Measurements from ENCODE around the gene HAAO. TPM values are rescaled to one million over a fixed set of nuclear protein-coding genes. Genes with fewer than 3 reads are reported as not detected.

HAAO gene
- total RNA-seq, 2 donors from 2014 or later = 0.65 to 6.1 TPM

GRCh38 chr2:42828487-42829425 lies 36.4 kb upstream of the HAAO start:
- DNase-seq = peak; percentile 73 to 74
- peaks cover 16% of the 10 kb centered on the region for H3K27me3 Mint-ChIP-seq (ENCODE audit: low read depth)
- ATAC-seq (replicated peaks in 1 of 2) = peak; percentile 86 to 89
- H3K4me1 Mint-ChIP-seq (ENCODE audit: low read depth) = peaks cover 11% of the 10 kb centered on the region
- no peaks in the 10 kb centered on the region for H3K9me3 Mint-ChIP-seq
- H3K36me3 Mint-ChIP-seq (ENCODE audit: insufficient read depth in 2 of 2) = no peaks in the 10 kb centered on the region
- no peak overlapping the region for H3K27ac Mint-ChIP-seq
- H3K4me3 Mint-ChIP-seq = peak overlapping the region; percentile 15 to 36

- Mint-ChIP-seq H3K9me3 (no peaks in the 10 kb centered on the region), H3K4me3 (peak overlapping the region; percentile 81 to 87), H3K4me1 (ENCODE audit: low read depth) (peaks cover 11% of the 10 kb centered on the region), H3K36me3 (ENCODE audit: insufficient read depth in 2 of 2) (no peaks in the 10 kb centered on the region), H3K27me3 (ENCODE audit: low read depth) (peaks cover 16% of the 10 kb centered on the region), H3K27ac (peak overlapping the region; percentile 77)
- DNase-seq = peak; percentile 87 to 88
- peak; percentile 88 to 90 for ATAC-seq (replicated peaks in 1 of 2)
These were observed 35.5 kb upstream of the HAAO start for GRCh38 chr2:42827647-42828486.

- no peaks in the 10 kb centered on the region for H3K9me3 Mint-ChIP-seq
- ATAC-seq (replicated peaks in 1 of 2) (no peak), DNase-seq (no peak)
- no peak overlapping the region for H3K4me3 Mint-ChIP-seq
- H3K4me1 Mint-ChIP-seq (ENCODE audit: low read depth) = peaks cover 11% of the 10 kb centered on the region
- H3K27me3 Mint-ChIP-seq (ENCODE audit: low read depth) = peaks cover 16% of the 10 kb centered on the region
- H3K36me3 Mint-ChIP-seq (ENCODE audit: insufficient read depth in 2 of 2) = no peaks in the 10 kb centered on the region
- H3K27ac Mint-ChIP-seq = no peak overlapping the region
These were observed 33.8 kb upstream of the HAAO start for GRCh38 chr2:42826231-42826630.

GRCh38 chr2:42824454-42824807 lies 32.0 kb upstream of the HAAO start:
- Mint-ChIP-seq H3K36me3 (ENCODE audit: insufficient read depth in 2 of 2) (no peaks in the 10 kb centered on the region), H3K27ac (no peak overlapping the region), H3K4me1 (ENCODE audit: low read depth) (peaks cover 11% of the 10 kb centered on the region), H3K9me3 (no peaks in the 10 kb centered on the region), H3K4me3 (no peak overlapping the region), H3K27me3 (ENCODE audit: low read depth) (peaks cover 16% of the 10 kb centered on the region)
- DNase-seq = no peak
- ATAC-seq (replicated peaks in 1 of 2) = no peak

GRCh38 chr2:42823744-42824453 lies 31.5 kb upstream of the HAAO start:
- DNase-seq = no peak
- Mint-ChIP-seq H3K4me1 (ENCODE audit: low read depth) (peaks cover 11% of the 10 kb centered on the region), H3K27ac (no peak overlapping the region), H3K9me3 (no peaks in the 10 kb centered on the region), H3K27me3 (ENCODE audit: low read depth) (peaks cover 16% of the 10 kb centered on the region), H3K36me3 (ENCODE audit: insufficient read depth in 2 of 2) (peaks cover 0 to 2% of the 10 kb centered on the region in 2 donors), H3K4me3 (no peak overlapping the region)
- ATAC-seq (replicated peaks in 1 of 2) = no peak

GRCh38 chr2:42819160-42819559 lies 26.8 kb upstream of the HAAO start:
- H3K36me3 Mint-ChIP-seq (ENCODE audit: insufficient read depth in 2 of 2) = peaks cover 0 to 2% of the 10 kb centered on the region in 2 donors
- no peak overlapping the region for H3K4me3 Mint-ChIP-seq
- no peak for DNase-seq
- no peaks in the 10 kb centered on the region for H3K4me1 Mint-ChIP-seq (ENCODE audit: low read depth)
- H3K27me3 Mint-ChIP-seq (ENCODE audit: low read depth) = no peaks in the 10 kb centered on the region
- no peak overlapping the region for H3K27ac Mint-ChIP-seq
- no peaks in the 10 kb centered on the region for H3K9me3 Mint-ChIP-seq
- no peak for ATAC-seq (replicated peaks in 1 of 2)

- Mint-ChIP-seq H3K9me3 (no peaks in the 10 kb centered on the region), H3K27ac (no peak overlapping the region), H3K27me3 (ENCODE audit: low read depth) (no peaks in the 10 kb centered on the region), H3K4me1 (ENCODE audit: low read depth) (peaks cover 10% of the 10 kb centered on the region), H3K36me3 (ENCODE audit: insufficient read depth in 2 of 2) (peaks cover 2 to 10% of the 10 kb centered on the region in 2 donors), H3K4me3 (no peak overlapping the region)
- ATAC-seq (replicated peaks in 1 of 2) (no peak), DNase-seq (no peak)
These were observed 23.3 kb upstream of the HAAO start for GRCh38 chr2:42815726-42816125.

- Mint-ChIP-seq H3K4me3 (no peak overlapping the region), H3K36me3 (ENCODE audit: insufficient read depth in 2 of 2) (peaks cover 2 to 8% of the 10 kb centered on the region in 2 donors), H3K27me3 (ENCODE audit: low read depth) (no peaks in the 10 kb centered on the region), H3K9me3 (no peaks in the 10 kb centered on the region), H3K4me1 (ENCODE audit: low read depth) (peaks cover 15% of the 10 kb centered on the region), H3K27ac (peak overlapping the region; percentile 2)
- DNase-seq (no peak), ATAC-seq (replicated peaks in 1 of 2) (no peak)
These were observed 21.4 kb upstream of the HAAO start for GRCh38 chr2:42813763-42814162.

GRCh38 chr2:42812899-42813479 lies 20.6 kb upstream of the HAAO start:
- H3K4me3 Mint-ChIP-seq = peak overlapping the region in 1 of 2 donors; percentile 76
- H3K36me3 Mint-ChIP-seq (ENCODE audit: insufficient read depth in 2 of 2) = peaks cover 2 to 8% of the 10 kb centered on the region in 2 donors
- no peaks in the 10 kb centered on the region for H3K9me3 Mint-ChIP-seq
- DNase-seq = no peak
- peaks cover 15% of the 10 kb centered on the region for H3K4me1 Mint-ChIP-seq (ENCODE audit: low read depth)
- no peaks in the 10 kb centered on the region for H3K27me3 Mint-ChIP-seq (ENCODE audit: low read depth)
- H3K27ac Mint-ChIP-seq = peak overlapping the region; percentile 54
- ATAC-seq (replicated peaks in 1 of 2) = no peak

- Mint-ChIP-seq H3K4me3 (peak overlapping the region; percentile 89 to 99), H3K27me3 (ENCODE audit: low read depth) (no peaks in the 10 kb centered on the region), H3K27ac (peak overlapping the region; percentile 100), H3K4me1 (ENCODE audit: low read depth) (peaks cover 15% of the 10 kb centered on the region), H3K36me3 (ENCODE audit: insufficient read depth in 2 of 2) (peaks cover 2 to 8% of the 10 kb centered on the region in 2 donors), H3K9me3 (no peaks in the 10 kb centered on the region)
- DNase-seq = peak; percentile 56 to 58
- ATAC-seq (replicated peaks in 1 of 2) = peak; percentile 11 to 12
These were observed 18.8 kb upstream of the HAAO start for GRCh38 chr2:42810971-42811811.

GRCh38 chr2:42810121-42810970 lies 18.0 kb upstream of the HAAO start:
- ATAC-seq (replicated peaks in 1 of 2) = peak; percentile 85 to 86
- peaks cover 2 to 8% of the 10 kb centered on the region in 2 donors for H3K36me3 Mint-ChIP-seq (ENCODE audit: insufficient read depth in 2 of 2)
- peak overlapping the region; percentile 89 to 99 for H3K4me3 Mint-ChIP-seq
- peaks cover 15% of the 10 kb centered on the region for H3K4me1 Mint-ChIP-seq (ENCODE audit: low read depth)
- peak overlapping the region; percentile 100 for H3K27ac Mint-ChIP-seq
- DNase-seq = peak; percentile 94 to 97
- no peaks in the 10 kb centered on the region for H3K27me3 Mint-ChIP-seq (ENCODE audit: low read depth)
- no peaks in the 10 kb centered on the region for H3K9me3 Mint-ChIP-seq
